NCI-H128 (cell line): ENCODE results near the gene DNMT1.

ENCODE experiments used
- DNase-seq: peaks from one replicate; lab custom pipeline; 2025; ENCODE audit not compliant: unreplicated experiment; lab: John Stamatoyannopoulos, UW

The DNMT1 gene

DNA sequence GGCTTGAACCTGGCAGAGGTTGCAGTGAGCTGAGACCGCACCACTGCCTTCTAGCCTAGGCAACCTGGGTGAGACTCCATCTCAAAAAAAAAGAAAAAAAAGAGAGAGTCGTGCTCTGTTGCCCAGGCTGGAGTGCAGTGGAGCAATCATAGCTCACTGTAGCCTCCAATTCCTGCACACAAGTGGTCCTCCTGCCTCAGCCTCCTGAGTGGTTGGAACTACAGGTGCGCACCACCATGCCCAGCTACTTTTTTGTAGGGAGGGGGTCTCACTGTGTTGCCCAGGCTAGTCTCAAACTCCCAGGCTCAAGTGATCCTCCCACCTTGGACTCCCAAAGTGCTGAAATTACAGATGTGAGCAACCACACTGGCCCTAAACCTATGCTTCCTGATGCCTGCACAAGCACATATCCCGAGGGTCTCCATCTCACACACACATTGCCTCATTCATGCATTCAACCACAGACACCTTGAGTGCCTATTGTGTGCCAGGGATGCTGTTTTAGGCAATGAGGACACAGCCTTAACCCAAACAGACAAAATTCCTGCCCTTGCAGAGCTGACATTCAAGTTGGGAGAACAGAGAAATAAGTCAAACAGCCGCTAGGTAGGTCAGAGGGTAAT is 94.5 kb downstream of the DNMT1 start:
- no peak for DNase-seq

DNA sequence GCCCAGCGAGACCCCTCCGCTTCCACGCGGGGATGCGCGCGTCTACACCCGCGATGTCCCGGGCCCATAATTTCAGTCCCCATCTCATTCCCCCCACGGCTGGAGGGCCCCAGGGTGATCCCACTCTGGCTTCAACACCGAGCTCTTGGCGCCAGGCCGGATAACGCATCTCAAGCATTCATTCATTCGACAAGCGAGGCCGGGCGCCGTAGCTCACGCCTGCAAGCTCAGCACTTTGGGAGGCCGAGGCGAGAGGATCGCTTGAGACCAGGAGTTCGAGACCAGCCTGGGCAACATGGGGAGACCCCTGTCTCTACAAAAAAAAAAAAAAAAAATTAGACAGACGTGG is 98.2 kb downstream of the DNMT1 start:
- DNase-seq: no peak

DNA sequence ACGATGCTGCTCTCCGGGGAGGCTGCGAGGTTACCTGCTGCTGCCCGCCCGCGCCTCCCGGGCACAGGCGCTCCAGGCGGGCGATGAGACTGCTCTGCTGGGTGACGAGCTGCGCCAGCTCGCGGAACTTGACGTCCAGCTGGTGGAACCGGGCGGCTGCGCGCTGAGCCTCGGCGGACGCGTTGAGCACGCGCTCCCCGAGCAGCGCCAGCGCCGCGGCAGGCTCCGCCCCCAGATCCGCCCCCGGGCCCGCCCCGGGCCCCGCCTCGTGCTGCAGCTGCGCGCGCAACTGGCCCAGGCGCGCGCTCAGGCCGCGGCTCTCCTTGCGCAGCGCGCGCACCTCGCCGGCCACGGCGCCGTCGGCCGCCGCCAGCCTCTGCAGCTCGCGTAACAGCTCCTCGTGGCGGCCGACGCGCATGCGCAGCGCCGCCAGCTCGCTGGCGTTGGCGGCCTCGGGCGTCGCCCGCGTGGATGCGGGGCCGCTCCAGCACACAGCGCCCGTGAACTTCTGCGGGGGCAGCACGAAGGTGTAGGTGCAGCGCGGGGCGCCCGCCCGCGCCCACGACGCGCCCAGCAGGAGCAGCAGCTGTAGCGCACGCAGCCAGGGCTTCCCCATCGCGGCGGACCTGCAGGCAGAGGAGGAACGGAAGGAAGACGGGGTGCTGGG is 98.7 kb downstream of the DNMT1 start:
- peak; percentile 72 for DNase-seq

DNA sequence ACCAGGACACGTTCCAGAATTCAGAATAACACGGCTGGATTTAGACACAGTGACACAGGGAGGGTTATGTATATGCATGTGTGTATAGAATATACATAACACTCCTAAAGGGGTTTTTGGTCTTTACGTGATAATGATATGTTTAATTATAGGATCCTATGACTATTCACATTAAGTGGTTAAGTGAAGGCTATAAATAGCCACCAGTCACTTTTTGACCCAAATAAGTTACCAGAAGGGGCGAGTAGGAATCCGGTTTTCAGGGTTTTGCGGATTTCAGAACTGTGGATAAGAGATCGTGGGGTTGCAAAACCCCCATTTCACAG is 99.2 kb downstream of the DNMT1 start:
- no peak for DNase-seq

DNA sequence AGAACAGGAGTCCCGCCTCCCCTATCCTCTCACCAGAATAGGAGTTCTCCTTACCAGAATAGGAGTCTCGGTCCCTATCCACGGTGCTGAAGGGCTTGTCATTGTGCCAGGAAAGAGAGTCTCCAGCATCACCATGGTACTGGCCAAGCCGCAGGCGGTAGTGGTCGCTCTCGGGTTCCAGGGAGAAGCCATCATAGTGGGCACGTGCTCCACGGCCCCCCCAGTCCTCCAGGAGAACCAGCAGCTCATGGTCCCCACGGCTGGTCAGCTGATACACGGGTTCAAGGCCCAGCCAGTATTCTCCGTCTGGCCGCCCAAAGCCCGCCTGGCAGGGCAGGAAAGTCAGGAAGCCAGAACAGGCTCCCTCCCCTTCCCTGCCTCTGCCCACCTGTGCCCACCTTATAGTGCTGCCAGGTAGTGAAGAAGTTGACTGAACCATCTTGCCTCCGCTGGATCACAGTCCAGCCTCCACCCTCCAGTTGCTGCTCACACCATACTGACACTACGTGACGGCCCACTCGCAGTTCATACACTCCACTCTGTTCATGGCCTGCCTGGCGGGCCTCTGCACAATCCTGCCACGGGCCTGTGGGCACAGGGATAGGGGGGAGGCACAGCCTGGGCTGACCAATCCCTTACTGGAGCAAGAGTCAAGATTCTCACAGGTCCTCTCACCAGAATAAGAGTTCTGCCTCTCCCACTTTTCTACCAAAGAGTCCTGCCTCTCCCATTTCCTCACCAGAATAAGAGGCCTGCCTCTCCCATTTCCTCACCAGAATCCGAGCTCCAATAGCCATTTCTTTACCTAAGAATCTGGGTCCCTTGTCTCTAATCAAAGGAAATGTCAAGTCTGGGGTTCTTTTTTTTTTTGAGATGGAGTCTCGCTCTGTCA is 101.2 kb downstream of the DNMT1 start:
- DNase-seq: no peak

DNA sequence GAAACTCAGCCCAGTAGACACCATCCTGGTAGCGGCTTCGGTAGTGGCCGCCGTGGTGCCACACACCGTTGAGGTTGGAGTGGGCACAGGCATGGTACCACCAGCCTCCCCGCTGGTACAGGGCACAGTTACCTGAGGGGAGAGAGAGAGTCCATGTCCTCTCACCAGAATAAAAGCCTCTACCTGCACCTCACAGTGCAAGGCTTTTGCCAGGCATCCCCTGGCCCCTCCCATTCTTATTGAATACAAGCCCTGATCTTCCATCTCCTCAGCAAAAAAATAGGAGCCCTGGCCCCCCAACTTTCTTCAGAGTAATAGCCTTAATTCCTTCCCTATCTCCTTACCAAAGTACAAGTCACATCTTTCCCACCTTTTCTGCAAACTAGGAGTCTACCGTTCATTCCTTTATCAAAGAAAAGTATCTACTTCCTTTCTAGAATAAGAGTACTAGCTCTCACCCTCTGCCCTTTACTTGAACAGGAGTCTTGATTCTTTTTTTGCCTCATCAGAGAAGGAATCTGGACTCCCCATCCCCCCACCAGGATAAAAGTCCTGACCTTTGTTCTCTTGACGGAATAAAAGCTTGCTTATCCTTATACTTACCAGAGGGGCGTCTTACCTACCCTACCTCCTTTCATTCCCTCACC is 102.0 kb downstream of the DNMT1 start:
- DNase-seq: no peak

DNA sequence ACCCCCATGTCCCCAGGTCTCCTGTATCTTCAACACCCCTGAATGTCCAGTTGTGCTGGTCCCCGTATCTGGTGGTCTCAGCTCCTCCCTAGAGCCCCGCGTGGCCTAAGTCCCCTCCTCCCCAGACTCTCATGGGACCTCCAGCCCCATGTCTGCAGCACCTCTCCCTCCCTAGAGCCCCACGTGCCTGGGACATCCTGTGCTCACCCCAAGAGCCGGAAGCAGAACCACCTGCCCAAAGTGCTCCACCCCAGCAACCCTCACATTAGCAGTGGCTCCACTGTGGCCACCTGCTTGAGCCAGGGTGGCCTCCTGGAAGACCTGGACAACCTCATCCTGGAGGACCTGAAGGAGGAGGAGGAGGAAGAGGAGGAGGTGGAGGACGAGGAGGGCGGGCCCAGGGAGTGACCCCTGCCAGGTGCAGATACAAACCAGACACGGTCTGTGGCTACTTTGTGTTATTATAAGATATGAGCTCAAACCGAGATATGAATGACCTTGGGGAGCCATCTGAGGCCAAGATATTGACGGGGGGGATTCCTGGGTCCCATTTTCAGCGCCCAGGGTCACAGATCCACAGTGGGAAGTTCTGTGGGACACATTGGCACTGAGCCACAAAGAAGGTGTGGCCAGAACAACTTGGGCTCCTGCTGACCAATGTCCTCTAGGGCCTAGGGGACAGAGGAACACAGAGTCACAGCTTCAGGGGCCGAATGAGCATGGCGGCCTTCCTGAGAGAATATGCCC is 102.7 kb downstream of the DNMT1 start:
- no peak for DNase-seq

DNA sequence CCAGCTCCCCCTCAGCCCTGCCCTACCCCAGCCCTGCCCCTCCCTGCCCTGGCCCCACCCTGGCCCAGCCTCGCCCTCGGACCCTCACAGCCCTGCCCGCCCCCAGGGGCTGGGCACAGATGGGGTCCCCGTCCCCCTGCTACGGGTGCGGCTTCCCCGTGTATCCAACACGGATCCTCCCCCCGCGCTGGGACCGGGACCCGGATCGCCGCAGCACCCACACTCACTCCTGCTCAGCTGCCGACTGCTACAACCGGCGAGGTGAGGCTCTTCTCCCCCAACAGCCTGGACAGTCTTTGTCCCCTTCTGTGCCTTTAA is 103.4 kb downstream of the DNMT1 start:
- DNase-seq: no peak

DNA sequence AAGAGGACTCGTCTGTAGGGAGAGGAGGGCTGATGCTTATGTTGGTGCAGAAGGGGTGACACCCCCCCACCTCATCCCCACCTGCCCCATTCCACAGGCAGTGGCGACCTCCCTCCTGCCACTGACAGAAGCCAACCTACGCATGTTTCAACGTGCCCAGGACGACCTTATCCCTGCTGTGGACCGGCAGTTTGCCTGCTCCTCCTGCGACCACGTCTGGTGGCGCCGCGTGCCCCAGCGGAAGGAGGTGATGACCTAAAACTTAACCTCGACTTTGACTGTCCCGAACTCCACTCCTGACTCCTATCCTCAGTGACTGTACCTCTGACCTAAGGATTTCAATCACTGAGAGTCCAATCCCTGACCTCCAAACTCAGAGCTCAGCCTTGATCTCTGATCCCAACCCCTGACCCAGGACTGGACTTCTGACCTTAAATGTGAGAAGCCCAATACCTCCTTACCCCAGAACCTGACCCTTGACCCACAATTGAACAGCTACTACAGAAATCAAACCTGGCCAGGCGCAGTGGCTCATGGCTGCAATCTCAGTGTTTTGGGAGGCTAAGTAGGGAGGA is 104.9 kb downstream of the DNMT1 start:
- no peak for DNase-seq

DNA sequence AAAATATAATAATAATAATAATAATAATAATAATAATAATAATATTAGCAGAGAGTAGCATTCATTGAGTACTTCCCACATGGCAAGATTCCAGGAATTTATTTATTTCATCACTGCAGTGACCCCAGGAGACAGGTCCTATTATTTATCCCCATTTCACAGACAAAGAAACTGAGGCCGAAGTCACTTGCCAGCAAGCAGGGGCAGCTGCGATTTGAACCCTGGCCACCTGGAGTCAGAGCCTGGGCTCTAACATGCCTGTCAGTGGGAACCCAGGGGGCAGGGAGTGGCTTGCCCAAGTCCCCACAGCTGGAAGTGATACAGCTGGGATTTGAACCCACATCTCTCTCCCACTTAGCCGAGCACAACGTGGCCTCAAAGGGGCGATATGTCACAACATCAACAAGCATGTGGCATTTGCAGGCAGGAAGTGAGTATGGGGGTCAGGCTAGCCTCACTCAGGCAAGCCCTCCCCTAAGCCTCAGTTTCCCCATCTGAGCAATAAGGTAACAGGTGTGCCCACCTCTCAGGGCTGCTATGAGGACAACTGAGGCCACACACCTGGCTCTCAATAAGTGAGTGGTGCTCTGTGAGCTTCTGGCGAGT is 105.7 kb downstream of the DNMT1 start:
- DNase-seq: no peak

DNA sequence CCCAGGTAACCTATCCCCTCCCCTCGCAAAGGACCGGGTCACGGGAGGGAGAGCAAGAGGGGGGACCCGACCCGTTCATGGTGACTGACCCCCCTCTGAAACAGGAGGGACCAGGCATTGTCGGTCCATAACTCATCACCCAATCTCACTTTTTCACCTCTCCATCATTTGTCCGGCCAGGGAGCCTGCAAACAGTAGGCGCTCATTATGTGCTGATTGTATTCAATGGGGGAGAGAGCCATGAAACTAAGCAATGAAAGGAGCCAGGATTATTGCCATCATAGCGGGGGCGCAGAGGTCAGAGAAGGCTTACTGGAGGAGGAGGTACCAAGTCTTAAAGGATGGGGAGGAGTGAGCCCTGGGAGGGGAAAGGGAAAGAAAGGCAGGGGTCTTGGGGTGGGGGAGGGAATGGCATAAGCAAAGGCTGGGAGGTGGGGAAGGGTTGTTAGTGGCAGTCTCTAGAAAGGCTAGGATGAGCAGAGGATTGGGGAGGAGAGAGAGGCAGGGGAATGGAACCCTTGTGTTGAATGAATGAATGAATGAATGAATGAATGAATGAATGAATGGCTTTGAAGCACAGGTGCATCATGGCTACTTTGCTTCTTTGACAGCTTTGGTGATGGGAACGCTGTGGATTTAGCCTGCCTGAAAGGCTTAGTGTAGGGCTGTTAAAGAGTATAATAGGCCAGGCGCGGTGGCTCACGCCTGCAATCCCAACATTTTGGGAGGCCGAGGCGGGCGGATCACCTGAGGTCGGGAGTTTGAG is 107.3 kb downstream of the DNMT1 start:
- DNase-seq: no peak

DNA sequence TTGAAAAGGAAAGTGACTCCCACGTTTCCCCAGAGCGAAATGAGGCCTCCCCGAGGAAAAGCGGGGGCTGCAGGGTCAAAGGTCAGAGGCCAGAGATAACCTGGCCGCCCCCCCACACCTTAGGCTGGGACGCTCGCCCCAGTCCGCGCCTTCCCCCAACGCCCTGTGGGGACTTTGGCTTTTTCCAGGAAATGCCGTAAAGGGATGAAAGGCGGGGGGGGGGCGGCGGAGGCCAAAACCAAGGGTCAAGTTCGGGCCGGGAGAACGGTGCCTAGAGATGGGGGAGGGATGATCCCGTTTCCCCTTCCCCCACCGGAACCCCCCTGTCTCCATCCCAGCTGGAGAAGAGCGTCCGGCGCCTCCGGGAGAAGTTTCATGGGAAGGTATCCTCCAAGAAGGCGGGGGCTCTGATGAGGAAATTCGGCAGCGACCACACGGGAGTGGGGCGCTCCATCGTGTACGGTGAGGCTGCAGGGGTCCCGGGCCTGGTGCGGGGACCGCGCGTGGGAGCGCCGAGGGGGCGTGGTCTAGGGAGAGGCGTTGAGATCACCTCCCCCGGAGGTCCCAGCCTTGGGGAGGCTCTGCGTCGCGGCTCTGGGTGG is 108.1 kb downstream of the DNMT1 start:
- DNase-seq: no peak

DNA sequence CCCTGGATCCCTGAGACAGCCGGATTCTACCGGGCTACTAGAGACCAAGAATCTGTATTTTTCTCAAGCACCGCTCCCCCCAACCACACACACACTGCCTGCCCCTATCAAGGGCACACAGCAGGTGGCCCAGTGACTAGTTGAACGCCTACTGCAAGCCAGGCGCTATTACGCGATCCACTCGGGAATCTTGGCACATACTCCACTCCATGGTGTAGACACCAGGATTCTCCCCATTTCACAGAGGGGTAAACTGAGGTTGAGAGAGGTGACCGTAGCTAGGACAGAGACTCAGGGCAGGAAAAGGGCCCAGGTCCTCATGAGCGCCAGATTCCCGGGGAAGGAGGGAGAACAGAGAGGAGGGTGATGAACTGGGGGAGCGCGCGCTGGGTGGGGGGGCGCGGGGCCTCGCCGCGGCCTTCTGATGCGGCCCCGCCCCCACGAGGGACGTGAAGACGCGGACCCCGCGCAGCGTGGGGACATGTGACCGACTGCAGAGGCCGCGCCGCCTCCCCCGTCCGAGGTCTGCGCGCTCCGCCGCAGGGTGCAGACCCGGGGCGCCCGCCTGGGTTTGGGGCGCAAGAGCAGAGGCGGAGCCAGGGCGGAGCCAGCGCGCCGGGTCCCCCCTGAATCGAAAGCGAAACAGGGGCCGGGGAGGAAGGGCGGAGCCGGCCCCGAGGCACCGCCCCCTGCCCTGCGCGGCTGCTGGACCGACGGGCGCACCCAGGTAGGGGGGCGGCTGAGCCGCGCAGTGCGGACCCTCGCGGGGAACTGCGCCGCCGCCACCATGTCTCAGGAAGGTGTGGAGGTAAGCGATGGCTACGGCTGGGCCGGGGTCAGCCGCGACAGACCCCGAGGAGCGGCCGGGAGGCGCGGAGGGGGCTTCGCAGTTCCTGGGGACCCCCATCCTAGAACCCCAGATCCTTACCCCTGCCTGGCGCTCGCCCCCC is 108.8 kb downstream of the DNMT1 start, which contains the start of gene SHFL:
SHFL (plus strand) TSS at position 677 of the 950 bp plus-strand sequence; CDS start at position 788, 111 bp downstream.
- DNase-seq: peak; percentile 48

DNA sequence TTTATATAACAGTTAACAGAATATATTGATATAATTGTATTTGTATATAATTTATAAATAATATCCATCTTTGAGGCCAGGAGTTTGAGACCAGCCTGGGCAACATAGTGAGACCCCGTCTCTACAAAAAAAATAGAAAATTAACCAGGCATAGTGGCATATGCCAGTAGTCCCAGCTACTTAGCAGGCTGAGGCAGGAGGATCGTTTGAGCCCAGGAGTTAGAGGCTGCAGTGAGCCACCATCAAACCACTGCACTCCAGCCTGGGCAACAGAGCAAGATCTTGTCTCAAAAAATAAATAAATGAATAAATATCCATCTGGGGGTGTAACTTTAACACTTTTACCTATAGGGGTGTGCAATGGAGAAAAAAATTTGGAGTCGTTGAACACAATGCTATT is 110.0 kb downstream of the DNMT1 start:
- no peak for DNase-seq

DNA sequence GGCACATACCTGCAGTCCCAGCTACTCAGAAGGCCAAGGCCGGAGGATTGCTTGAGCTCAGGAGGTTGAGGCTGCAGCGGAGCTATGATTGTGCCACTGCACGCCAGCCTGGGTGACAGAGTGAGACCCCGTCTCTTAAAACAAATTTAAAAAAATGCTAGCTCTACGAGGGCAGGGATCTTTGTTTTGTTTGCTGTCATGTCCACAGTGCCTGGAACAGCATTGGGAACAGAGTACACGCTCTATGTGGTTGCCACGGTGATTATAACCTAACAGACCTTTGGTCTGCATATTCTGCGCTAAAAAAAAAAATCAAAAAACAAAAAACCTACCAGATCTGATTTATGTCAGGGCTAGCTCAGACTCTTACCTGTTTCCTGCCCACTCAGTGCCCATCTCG is 110.8 kb downstream of the DNMT1 start:
- no peak for DNase-seq
